DND-41 (cell line): ENCODE measurements around the gene CLEC12A.

Experiments used
- ATAC-seq: fragments of 200-7000 bp; cut with Tn5 transposase; 3 replicates; pipeline ENCODE4 v1.9.1; 2021; ENCODE audit warnings: low read depth; ENCODE audit not compliant: insufficient read depth
- DNase-seq: peaks from one replicate; pipeline ENCODE4 v3.0.0-alpha.2; 2020
- H2AFZ ChIP-seq: 2 replicates; pipeline ENCODE4 v1.6.0; 2012; ENCODE audit warnings: low read depth, low read length
- H3K27ac ChIP-seq: 2 replicates; pipeline ENCODE4 v1.5.1; 2012; ENCODE audit warnings: low read length, inconsistent platforms
- H3K27me3 ChIP-seq: fragments of 200-600 bp; sonication (generic); 2 replicates; pipeline ENCODE4 v1.6.0; 2012; ENCODE audit warnings: low read length, mild to moderate bottlenecking, inconsistent platforms; ENCODE audit not compliant: insufficient read depth, poor library complexity
- H3K36me3 ChIP-seq: 2 replicates; pipeline ENCODE4 v1.5.1; 2012; ENCODE audit warnings: low read length, inconsistent platforms; ENCODE audit not compliant: insufficient read depth
- H3K4me1 ChIP-seq: 2 replicates; pipeline ENCODE4 v1.5.1; 2012; ENCODE audit warnings: mild to moderate bottlenecking, low read length; ENCODE audit not compliant: insufficient read depth
- H3K4me2 ChIP-seq: 2 replicates; pipeline ENCODE4 v1.6.0; 2012; ENCODE audit warnings: mild to moderate bottlenecking, moderate library complexity, low read length, inconsistent platforms; ENCODE audit not compliant: insufficient read depth
- H3K4me3 ChIP-seq, 2 experiments: fragments of 200-600 bp in 1 of 2; shearing (Covaris generic) in 1 of 2; 2 replicates each; pipeline ENCODE4 v1.5.1; 2012 to 2016; ENCODE audit warnings: inconsistent platforms in 2 of 2, low read length in 2 of 2, mild to moderate bottlenecking in 2 of 2, low read depth in 1 of 2, moderate library complexity in 1 of 2
- H3K79me2 ChIP-seq: 2 replicates; pipeline ENCODE4 v1.6.0; 2012; ENCODE audit warnings: low read length, inconsistent platforms; ENCODE audit not compliant: insufficient read depth
- H3K9ac ChIP-seq: 2 replicates; pipeline ENCODE4 v1.6.0; 2012; ENCODE audit warnings: low read depth, mild to moderate bottlenecking, inconsistent platforms, low read length, moderate library complexity
- H3K9me3 ChIP-seq: 2 replicates; pipeline ENCODE4 v1.5.1; 2012; ENCODE audit warnings: low read length, moderate library complexity, mild to moderate bottlenecking, inconsistent platforms; ENCODE audit not compliant: insufficient read depth, severe bottlenecking
- H4K20me1 ChIP-seq: 2 replicates; pipeline ENCODE4 v1.6.0; 2012; ENCODE audit warnings: low read length; ENCODE audit not compliant: insufficient read depth
- CTCF ChIP-seq: IDR thresholded peaks from 2 replicates; pipeline ENCODE4 v1.5.1; 2012; ENCODE audit warnings: borderline replicate concordance, low read length, moderate library complexity, mild to moderate bottlenecking; ENCODE audit not compliant: poor library complexity, severe bottlenecking; ENCODE audit errors: extremely low read depth
- EZH2 ChIP-seq: IDR thresholded peaks from 3 replicates; pipeline ENCODE4 v1.6.1; 2012; ENCODE audit warnings: borderline replicate concordance, low read depth, mild to moderate bottlenecking, moderate library complexity, low read length, inconsistent platforms; ENCODE audit not compliant: severe bottlenecking

The CLEC12A gene

GRCh38 chr12:9941838-9942237, 29.4 kb upstream of the CLEC12A start:
- TF ChIP-seq CTCF (no peak), EZH2 (no peak)
- no peak for DNase-seq
- no peak overlapping the region for H3K4me2 ChIP-seq

GRCh38 chr12:9943240-9943639, 28.0 kb upstream of the CLEC12A start:
- Histone ChIP-seq H3K4me1 (no peaks in the 10 kb centered on the region), H3K9me3 (no peaks in the 10 kb centered on the region), H3K79me2 (no peaks in the 10 kb centered on the region), H2AFZ (no peak overlapping the region), H3K27ac (no peak overlapping the region), H3K36me3 (no peaks in the 10 kb centered on the region), H3K9ac (no peak overlapping the region), H4K20me1 (no peaks in the 10 kb centered on the region), H3K4me2 (no peak overlapping the region), H3K27me3 (peaks cover 12% of the 10 kb centered on the region), H3K4me3 (no peak overlapping the region)
- ATAC-seq (no peak), DNase-seq (no peak)
- TF ChIP-seq CTCF (no peak), EZH2 (no peak)

More at GRCh38 chr12:9941838-9942237, 29.4 kb upstream of the CLEC12A start:
- Histone ChIP-seq H3K9ac (no peak overlapping the region), H3K79me2 (no peaks in the 10 kb centered on the region), H3K4me3 (no peak overlapping the region), H3K4me1 (no peaks in the 10 kb centered on the region), H3K27ac (no peak overlapping the region), H3K36me3 (no peaks in the 10 kb centered on the region), H2AFZ (no peak overlapping the region), H3K9me3 (no peaks in the 10 kb centered on the region), H3K27me3 (peaks cover 12% of the 10 kb centered on the region), H4K20me1 (no peaks in the 10 kb centered on the region)
- ATAC-seq, result no peak

- Histone ChIP-seq H3K79me2 (no peaks in the 10 kb centered on the region), H3K27ac (no peak overlapping the region), H3K36me3 (no peaks in the 10 kb centered on the region), H2AFZ (no peak overlapping the region), H3K4me1 (peaks cover 8% of the 10 kb centered on the region), H3K27me3 (peaks cover 12% of the 10 kb centered on the region), H3K9me3 (no peaks in the 10 kb centered on the region), H4K20me1 (no peaks in the 10 kb centered on the region), H3K4me3 (no peak overlapping the region), H3K4me2 (no peak overlapping the region), H3K9ac (no peak overlapping the region)
- DNase-seq (no peak), ATAC-seq (no peak)
- TF ChIP-seq CTCF, result no peak
- no peak for TF ChIP-seq EZH2
These were observed 26.8 kb upstream of the CLEC12A start for GRCh38 chr12:9944391-9944790.

- H3K4me1 ChIP-seq, result peaks cover 27% of the 10 kb centered on the region
- H3K36me3 ChIP-seq, result no peaks in the 10 kb centered on the region
These were observed 23.5 kb upstream of the CLEC12A start for GRCh38 chr12:9947674-9948073.

More at GRCh38 chr12:9947674-9948073, 23.5 kb upstream of the CLEC12A start:
- Histone ChIP-seq H3K4me2 (no peak overlapping the region), H3K9me3 (no peaks in the 10 kb centered on the region), H2AFZ (no peak overlapping the region), H3K27me3 (peaks cover 3% of the 10 kb centered on the region), H3K9ac (no peak overlapping the region), H3K79me2 (no peaks in the 10 kb centered on the region), H3K4me3 (no peak overlapping the region), H4K20me1 (no peaks in the 10 kb centered on the region), H3K27ac (no peak overlapping the region)
- TF ChIP-seq CTCF (no peak), EZH2 (no peak)
- DNase-seq, result no peak
- ATAC-seq, result no peak
